ENCODE results near the gene SAMD4A.

DNA sequence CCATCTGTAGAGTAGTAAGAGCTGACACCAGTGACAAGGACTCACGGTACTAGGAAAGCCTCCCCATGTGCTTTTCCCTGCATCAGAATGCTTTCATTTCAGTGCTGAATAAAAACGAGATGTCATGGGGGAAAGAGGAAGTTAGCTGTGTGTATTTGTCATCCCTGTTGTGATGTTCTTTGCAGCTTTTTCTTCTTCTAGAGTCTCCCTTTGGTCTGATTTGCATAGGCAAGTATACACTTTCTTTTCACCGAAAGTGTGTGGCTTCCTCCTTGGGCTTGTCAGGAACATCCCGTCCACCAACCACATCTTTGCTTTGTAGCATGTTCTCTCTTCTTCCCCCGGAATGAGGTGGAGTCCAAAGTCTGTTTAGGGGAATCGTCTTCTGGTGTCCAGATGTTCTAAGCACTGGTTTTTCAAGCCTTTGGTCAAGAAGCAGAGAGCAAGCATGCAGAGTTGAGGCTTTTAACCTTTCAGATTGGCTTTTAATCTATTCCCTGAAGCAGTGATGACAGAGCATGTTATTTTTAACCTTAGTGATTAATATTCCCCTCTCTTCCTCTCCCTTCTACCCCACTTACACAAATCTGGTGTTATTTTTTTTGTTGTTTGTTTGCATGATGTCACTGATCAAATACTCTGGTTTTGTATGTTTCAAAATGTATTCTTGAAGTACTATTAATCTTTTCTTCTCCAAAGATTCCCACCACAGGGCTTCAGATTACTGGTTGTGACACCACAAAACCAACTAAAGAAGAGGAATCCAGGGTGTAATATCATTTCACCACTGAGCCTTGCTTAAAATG is 163.4 kb downstream of the SAMD4A start:
- TF ChIP-seq EZH2 (IDR thresholded peaks at IDR 0.05): no peak
- TF ChIP-seq POLR2AphosphoS5 (IDR thresholded peaks at IDR 0.05; ENCODE audit: borderline replicate concordance, low read depth, low read length): no peak
- no peak for TF ChIP-seq FOXP2 (optimal IDR thresholded peaks at IDR 0.05; ENCODE audit: control extremely low read depth, extremely low read length, insufficient read depth)
